Prostate gland (tissue), 2 donors: ENCODE results near the gene ANKS1B.

Experiments
- POLR2A ChIP-seq: fragments of 450-650 bp; IDR thresholded peaks from one replicate; pipeline ENCODE4 v1.6.1; 2016; ENCODE audit warnings: antibody characterized with exemption, mild to moderate bottlenecking
- POLR2AphosphoS5 ChIP-seq: sonication (generic); formaldehyde crosslinking; IDR thresholded peaks from one replicate; pipeline ENCODE4 v1.6.1; 2017; ENCODE audit warnings: antibody characterized with exemption
- TF ChIP-seq, protein P1 (sequence below), 4 experiments: fragments of 200-600 bp in 2 of 4; fragments of 450-650 bp in 2 of 4; sonication (generic) in 2 of 4; IDR thresholded peaks; 1 replicate in 3 of 4; 2 replicates in 1 of 4; pipeline ENCODE4 v1.5.1; 2016 to 2019; ENCODE audit warnings: antibody characterized with exemption in 4 of 4, mild to moderate bottlenecking in 2 of 4, moderate library complexity in 2 of 4

DNA sequence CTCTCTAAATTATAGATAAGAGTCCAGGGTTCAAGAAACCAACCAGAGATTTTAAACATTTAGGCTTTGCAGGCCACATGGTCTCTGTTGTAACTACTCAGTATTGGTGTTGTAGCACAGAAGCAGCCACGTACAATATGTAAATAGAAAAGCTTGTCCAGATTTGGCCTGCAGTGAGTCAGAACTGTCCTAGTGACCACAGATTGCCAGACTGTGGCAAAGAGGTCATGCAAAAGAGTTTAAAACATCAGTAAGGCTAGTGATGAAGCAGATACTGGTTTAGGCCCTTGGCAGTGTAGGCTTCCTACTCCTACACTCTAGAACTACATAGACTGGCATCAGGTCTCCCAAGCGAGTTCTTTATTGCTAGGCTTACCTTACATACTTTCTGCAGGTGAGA is 454.8 kb downstream of the ANKS1B start:
- TF ChIP-seq, protein P1, sequence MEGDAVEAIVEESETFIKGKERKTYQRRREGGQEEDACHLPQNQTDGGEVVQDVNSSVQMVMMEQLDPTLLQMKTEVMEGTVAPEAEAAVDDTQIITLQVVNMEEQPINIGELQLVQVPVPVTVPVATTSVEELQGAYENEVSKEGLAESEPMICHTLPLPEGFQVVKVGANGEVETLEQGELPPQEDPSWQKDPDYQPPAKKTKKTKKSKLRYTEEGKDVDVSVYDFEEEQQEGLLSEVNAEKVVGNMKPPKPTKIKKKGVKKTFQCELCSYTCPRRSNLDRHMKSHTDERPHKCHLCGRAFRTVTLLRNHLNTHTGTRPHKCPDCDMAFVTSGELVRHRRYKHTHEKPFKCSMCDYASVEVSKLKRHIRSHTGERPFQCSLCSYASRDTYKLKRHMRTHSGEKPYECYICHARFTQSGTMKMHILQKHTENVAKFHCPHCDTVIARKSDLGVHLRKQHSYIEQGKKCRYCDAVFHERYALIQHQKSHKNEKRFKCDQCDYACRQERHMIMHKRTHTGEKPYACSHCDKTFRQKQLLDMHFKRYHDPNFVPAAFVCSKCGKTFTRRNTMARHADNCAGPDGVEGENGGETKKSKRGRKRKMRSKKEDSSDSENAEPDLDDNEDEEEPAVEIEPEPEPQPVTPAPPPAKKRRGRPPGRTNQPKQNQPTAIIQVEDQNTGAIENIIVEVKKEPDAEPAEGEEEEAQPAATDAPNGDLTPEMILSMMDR (IDR thresholded peaks at IDR 0.05): no peak
- TF ChIP-seq POLR2A: no peak
- TF ChIP-seq POLR2AphosphoS5: no peak
